Measurements from ENCODE around the gene RCC2.

The RCC2 gene

DNA sequence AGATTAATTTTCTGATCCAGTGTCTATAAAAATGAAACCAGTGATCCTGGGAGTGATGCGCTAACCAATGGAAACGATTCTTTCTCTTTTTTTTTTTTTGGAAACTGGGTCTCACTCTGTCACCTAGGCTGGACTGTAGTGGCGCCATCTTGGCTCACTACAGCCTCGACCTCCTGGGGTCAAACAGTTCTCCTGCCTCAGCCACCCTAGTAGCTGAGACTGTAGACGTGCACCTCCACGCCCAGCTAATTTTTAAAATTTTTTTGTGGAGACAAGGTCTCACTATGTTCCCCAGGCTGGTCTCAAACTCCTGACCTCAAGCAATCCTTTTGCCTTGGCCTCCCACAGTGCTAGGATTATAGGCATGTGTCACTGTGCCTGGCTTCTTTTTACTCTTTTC lies 3.4 kb upstream of the RCC2 start:
- TF ChIP-seq, protein P1, sequence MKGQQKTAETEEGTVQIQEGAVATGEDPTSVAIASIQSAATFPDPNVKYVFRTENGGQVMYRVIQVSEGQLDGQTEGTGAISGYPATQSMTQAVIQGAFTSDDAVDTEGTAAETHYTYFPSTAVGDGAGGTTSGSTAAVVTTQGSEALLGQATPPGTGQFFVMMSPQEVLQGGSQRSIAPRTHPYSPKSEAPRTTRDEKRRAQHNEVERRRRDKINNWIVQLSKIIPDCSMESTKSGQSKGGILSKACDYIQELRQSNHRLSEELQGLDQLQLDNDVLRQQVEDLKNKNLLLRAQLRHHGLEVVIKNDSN (IDR thresholded peaks at IDR 0.05) = no peak
- TF ChIP-seq, protein P2, sequence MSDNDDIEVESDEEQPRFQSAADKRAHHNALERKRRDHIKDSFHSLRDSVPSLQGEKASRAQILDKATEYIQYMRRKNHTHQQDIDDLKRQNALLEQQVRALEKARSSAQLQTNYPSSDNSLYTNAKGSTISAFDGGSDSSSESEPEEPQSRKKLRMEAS (IDR thresholded peaks at IDR 0.05) = no peak

DNA sequence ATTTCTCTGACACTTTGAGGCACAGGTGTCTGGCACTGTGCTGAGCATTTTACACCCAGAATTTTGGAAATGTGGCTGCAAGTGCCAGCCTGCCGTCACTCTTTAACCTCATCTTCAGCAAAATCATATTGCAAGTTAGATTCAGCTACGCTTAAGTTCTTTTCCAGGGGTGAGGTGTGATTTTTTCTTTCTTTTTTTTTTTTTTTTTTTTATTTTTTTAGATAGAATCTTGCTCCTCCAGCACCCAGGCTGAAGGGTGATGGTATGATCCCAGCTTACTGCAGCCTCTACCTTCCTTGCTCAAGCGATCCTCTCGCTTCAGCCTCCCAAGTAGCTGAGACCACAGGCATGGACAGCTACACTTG lies 2.5 kb upstream of the RCC2 start:
- TF ChIP-seq TAF1 (IDR thresholded peaks at IDR 0.05; ENCODE audit: low read depth) (no peak), TCF12 (IDR thresholded peaks at IDR 0.05; ENCODE audit: low read depth) (no peak), NFIC (IDR thresholded peaks at IDR 0.05) (no peak), CEBPB (IDR thresholded peaks at IDR 0.05) (no peak), YY1 (IDR thresholded peaks at IDR 0.05; ENCODE audit: low read depth) (no peak)
- TF ChIP-seq, protein P2 (IDR thresholded peaks at IDR 0.05) = no peak
- TF ChIP-seq, protein P3, sequence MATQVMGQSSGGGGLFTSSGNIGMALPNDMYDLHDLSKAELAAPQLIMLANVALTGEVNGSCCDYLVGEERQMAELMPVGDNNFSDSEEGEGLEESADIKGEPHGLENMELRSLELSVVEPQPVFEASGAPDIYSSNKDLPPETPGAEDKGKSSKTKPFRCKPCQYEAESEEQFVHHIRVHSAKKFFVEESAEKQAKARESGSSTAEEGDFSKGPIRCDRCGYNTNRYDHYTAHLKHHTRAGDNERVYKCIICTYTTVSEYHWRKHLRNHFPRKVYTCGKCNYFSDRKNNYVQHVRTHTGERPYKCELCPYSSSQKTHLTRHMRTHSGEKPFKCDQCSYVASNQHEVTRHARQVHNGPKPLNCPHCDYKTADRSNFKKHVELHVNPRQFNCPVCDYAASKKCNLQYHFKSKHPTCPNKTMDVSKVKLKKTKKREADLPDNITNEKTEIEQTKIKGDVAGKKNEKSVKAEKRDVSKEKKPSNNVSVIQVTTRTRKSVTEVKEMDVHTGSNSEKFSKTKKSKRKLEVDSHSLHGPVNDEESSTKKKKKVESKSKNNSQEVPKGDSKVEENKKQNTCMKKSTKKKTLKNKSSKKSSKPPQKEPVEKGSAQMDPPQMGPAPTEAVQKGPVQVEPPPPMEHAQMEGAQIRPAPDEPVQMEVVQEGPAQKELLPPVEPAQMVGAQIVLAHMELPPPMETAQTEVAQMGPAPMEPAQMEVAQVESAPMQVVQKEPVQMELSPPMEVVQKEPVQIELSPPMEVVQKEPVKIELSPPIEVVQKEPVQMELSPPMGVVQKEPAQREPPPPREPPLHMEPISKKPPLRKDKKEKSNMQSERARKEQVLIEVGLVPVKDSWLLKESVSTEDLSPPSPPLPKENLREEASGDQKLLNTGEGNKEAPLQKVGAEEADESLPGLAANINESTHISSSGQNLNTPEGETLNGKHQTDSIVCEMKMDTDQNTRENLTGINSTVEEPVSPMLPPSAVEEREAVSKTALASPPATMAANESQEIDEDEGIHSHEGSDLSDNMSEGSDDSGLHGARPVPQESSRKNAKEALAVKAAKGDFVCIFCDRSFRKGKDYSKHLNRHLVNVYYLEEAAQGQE (IDR thresholded peaks at IDR 0.05; ENCODE audit: low read depth) = no peak

DNA sequence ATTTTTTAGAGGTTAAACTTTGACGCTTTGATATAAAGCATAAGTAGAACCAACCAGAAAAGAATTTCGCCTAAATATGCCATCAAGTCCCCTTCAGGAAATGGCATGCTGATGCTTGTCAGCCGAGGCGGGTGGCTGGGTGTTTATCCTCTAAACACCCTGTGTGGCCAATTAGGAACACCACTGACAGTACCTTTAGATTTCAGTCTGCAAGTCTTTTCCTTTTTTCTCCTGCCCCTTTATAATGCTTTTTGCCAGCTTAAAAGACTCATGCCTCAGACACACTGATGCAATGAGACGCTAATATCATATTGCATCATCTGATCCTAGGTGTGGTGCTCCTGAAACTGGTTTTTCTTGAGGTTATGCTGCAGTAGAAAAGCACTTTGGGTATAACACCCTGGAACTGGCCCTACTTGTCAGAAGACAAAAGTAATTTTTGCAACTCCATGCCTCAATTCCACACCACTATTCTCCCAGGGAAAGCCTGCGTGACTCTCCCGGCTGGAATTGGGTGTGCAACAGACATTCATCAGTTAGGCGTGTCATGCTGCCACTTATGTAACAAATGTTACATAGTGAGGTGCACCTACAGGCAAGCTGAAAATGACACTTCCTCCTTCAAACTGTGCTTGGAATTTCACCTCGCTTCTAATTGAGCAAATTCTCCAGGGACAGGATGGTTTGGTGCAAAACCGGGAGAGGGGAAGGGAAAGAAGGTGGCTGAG lies 2.0 kb upstream of the RCC2 start:
- peak; percentile 55; the same call in 1 of the 2 replicates for TF ChIP-seq FOXM1 (IDR thresholded peaks at IDR 0.05; ENCODE audit: borderline replicate concordance, low read depth)
- TF ChIP-seq CREB1 (IDR thresholded peaks at IDR 0.05; ENCODE audit: low read depth) = no peak
- peak; percentile 74; the same call in 1 of the 2 replicates for TF ChIP-seq TCF12 (IDR thresholded peaks at IDR 0.05; ENCODE audit: low read depth)
- TF ChIP-seq, protein P1 (IDR thresholded peaks at IDR 0.05) = no peak
- no peak for TF ChIP-seq ZBTB7A (IDR thresholded peaks at IDR 0.05; ENCODE audit: low read depth)
- no peak for TF ChIP-seq TAF1 (IDR thresholded peaks at IDR 0.05; ENCODE audit: low read depth)
- no peak for TF ChIP-seq YY1 (IDR thresholded peaks at IDR 0.05; ENCODE audit: low read depth)
- TF ChIP-seq, protein P3 (IDR thresholded peaks at IDR 0.05; ENCODE audit: low read depth) = no peak
- TF ChIP-seq, protein P2 (IDR thresholded peaks at IDR 0.05) = peak; percentile 69
- TF ChIP-seq CEBPB (IDR thresholded peaks at IDR 0.05) = peak; percentile 98
- peak; percentile 64 for TF ChIP-seq TEAD4 (IDR thresholded peaks at IDR 0.05)
- peak; percentile 41; the same call in 1 of the 2 replicates for TF ChIP-seq EP300 (IDR thresholded peaks at IDR 0.05; ENCODE audit: borderline replicate concordance)
- TF ChIP-seq EGR1 (IDR thresholded peaks at IDR 0.05) = no peak
- no peak for TF ChIP-seq RAD21 (IDR thresholded peaks at IDR 0.05; ENCODE audit: low read depth)
- TF ChIP-seq NFIC (IDR thresholded peaks at IDR 0.05) = 0 out of 2 replicates have a peak, but pooled peaks have one; percentile 27

DNA sequence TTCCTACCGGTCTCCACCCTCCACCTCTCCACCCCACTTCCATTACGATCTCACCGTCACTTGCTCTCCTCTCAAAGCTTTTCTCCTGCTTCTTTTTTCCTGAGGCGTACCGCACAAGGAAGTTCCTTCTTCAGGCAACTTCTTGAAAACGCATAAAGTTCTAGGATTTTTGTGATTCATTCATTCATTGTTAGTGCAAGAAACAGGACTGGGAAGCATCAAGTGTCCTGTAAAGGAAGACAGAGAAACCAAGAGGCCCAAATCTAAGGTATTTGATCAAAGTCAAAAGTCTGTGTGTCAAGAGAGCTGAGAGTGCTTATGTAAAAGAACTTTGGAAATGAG lies 1.3 kb upstream of the RCC2 start:
- TF ChIP-seq CEBPB (IDR thresholded peaks at IDR 0.05) (no peak), TEAD4 (IDR thresholded peaks at IDR 0.05) (no peak), CREB1 (IDR thresholded peaks at IDR 0.05; ENCODE audit: low read depth) (no peak), NFIC (IDR thresholded peaks at IDR 0.05) (no peak), EGR1 (IDR thresholded peaks at IDR 0.05) (no peak), TCF12 (IDR thresholded peaks at IDR 0.05; ENCODE audit: low read depth) (no peak), YY1 (IDR thresholded peaks at IDR 0.05; ENCODE audit: low read depth) (no peak), EP300 (IDR thresholded peaks at IDR 0.05; ENCODE audit: borderline replicate concordance) (no peak), ZBTB7A (IDR thresholded peaks at IDR 0.05; ENCODE audit: low read depth) (no peak)
- TF ChIP-seq, protein P2 (IDR thresholded peaks at IDR 0.05) = no peak
- TF ChIP-seq, protein P1 (IDR thresholded peaks at IDR 0.05) = no peak

DNA sequence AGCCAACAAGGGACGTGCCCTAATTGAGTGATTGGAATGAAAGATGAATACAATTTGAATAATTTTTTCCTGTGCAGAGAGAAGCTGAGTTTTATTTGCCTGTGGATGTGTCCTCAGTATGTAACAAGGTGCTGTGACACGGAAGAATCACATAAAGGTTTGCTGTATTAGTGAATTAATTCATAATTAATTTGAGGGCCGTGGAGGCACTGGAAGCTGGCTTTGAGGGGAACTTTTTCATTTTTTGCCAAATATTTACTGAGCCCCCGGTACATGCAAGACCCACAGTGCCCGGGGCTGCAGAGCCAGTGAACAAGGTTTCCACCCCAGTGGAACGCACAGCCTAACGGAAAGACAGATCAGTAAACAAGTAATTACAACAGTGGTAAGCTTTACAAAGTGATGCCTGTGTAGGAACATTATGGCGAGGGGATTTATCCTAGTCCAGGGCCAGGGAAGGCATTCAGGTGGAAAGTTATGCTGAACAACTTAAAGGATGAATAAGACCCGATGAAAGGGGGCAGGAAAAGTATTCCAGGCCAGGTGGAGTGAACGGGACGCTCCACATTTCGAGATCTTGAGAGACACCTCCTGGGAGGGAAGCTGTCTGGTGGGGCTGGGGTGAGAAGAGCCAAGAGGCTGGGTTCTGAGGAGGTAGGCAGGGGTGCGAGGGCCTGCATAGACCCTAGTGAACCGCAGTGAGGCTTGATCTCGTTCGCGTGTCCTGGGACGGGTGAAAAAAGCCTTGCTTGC lies 773 bp upstream of the RCC2 start:
- TF ChIP-seq TEAD4 (IDR thresholded peaks at IDR 0.05) = no peak
- TF ChIP-seq, protein P2 (IDR thresholded peaks at IDR 0.05) = peak; percentile 25; the same call in 1 of the 2 replicates
- TF ChIP-seq FOXM1 (IDR thresholded peaks at IDR 0.05; ENCODE audit: borderline replicate concordance, low read depth) = no peak
- TF ChIP-seq CEBPB (IDR thresholded peaks at IDR 0.05) = no peak

Measured in Ishikawa (cell line).